GM18517 (cell line): ENCODE results near the gene LMX1B.

Experiments used
- ATAC-seq: cut with Tn5 transposase; IDR thresholded peaks from one replicate; pipeline ENCODE4 v1.9.1; 2021; ENCODE audit warnings: mild to moderate bottlenecking, moderate library complexity; ENCODE audit not compliant: unreplicated experiment

The LMX1B gene

DNA sequence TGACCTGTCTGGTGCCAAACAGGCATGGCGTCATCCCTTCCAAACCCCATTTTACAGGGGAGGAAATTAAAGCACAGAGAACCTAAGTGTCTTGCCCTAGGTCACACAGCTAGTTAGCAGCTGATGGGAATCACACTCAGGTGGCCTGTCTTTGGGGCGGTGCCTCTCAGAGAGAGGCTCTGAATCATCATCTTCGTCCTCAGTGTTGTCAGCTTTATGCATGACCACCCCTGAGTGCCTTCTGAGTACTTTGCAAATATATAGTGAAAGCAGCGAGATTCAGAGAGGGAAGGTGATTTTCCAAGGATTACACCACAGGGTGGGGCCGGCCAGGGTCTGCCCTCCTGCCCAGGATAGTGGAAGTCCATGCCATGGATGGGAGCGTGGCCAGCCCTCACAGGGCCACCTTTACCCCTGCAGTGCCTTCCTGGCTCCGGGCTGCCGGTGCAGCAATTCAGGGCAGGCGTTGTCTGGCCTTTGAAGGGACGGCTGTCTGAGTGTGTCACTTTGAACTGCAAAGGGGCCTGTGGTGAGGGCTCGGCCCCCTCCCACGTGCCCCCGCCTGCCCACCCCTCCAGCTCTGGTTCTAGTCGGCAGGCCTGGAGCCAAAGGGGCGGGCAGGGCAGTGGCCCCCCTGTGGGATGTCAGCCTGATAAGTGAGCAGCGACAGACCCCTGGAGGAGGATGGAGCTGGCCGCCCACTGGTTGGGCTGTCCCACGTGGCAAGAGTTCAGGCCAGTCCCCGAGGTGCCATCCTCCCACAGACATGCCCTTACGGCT lies 16.9 kb downstream of the LMX1B start:
- no peak for ATAC-seq

DNA sequence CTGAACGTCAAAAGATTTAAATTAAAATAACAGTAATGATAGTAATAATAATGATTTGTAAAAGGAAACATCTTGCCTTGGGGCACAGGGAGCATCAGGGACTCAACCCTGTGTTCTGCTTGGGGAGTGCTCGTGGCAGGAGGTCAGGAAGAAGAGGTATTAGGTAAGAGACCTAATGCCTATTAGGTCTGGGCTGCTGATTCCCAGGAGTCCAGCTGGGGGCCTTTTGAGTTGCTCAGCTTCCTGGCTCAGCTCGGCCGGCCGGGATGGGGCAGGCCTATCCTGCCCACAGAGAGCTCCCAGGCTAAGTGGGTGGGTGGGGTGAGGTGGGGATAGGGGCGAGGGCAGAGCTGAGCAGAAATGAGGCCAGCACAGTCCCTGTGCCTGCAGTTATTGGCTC lies 17.5 kb downstream of the LMX1B start:
- no peak for ATAC-seq

DNA sequence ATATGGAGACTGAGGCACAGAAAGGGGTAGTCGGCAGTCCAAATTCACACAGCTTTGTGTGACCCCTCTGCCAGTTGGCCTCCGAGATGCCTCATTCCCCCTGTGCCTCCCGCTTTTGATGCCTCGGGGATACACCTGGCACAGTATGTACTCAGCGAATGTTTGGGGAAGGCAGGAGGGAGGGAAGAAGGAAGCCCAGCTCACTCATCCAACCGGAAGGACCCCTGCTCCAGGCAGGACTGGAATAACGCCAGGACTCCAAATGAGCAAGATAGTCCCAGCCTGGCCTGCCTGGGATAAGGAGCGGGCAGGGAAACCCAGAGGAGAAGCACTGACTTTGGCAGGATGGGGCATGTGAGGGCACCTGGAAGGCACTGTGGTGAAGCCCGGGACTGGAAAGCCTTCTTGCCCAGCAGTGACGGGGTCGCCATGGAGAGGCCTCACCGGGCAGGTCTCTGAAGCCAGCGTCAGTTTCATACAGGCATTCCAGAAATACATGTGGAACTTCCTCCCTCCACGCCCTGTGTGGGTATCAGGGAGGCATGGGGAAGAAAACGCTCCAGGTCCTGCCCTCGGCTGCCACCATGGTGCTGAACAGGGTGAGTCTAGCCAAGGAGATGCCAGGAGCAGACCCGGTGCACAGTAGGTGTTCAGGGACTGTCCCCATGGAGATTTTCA lies 20.3 kb downstream of the LMX1B start:
- ATAC-seq = no peak

DNA sequence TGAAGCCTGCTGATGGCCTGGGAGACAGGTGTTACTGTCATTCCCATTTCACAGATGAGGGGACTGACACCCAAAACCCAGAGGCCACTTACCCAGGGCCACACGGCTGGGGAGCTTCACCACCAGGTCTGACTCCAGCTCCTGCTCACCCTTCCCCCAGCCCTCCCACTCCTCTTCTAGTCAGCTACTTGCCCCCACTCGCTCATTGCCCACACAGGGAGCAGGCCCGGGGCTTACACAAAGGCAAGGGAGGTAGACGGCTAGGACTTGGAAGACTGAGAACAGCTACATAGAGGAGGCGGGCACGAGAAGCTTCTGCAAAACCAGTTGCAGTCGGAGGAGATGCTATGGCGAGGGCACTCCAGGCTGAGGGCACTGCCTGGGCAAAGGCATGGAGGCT lies 21.3 kb downstream of the LMX1B start:
- ATAC-seq = no peak

DNA sequence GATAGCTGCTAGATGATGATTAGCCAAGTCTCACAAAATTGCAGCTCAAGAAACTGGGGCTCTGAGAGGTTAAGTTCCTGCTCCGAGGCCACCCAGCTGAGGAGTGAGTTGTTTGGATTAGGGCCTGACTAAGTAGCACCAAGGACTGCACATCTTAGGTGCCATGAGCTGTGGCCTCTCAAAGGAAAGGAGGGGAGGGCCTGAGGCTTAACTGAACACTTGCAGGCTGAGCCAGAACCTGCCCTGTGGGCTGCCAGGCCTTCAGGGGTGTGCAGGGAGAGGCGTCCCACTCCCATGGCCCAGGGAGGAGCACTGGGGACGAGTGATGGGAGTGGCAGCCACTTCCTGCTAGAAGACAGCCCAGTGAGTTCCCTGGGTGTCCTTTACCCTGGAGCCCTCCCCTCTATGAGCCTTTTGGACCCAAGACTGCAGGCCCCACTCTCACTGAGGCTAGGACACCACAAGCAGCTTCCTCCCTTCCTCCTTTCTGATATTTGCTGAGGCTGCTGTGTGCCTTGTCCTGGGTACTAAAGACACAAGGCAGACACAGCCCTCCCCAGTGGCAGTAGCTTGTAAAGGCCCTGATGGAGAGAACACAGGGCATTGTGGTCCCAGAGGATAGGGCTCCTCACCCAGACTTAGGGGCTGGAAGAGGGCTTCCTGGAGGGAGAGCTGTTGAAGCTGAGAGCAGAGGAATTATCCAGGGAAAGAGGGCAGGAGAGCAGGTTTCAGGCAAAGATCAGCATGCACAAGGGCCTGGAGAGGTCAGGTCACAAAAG lies 22.1 kb downstream of the LMX1B start:
- no peak for ATAC-seq

DNA sequence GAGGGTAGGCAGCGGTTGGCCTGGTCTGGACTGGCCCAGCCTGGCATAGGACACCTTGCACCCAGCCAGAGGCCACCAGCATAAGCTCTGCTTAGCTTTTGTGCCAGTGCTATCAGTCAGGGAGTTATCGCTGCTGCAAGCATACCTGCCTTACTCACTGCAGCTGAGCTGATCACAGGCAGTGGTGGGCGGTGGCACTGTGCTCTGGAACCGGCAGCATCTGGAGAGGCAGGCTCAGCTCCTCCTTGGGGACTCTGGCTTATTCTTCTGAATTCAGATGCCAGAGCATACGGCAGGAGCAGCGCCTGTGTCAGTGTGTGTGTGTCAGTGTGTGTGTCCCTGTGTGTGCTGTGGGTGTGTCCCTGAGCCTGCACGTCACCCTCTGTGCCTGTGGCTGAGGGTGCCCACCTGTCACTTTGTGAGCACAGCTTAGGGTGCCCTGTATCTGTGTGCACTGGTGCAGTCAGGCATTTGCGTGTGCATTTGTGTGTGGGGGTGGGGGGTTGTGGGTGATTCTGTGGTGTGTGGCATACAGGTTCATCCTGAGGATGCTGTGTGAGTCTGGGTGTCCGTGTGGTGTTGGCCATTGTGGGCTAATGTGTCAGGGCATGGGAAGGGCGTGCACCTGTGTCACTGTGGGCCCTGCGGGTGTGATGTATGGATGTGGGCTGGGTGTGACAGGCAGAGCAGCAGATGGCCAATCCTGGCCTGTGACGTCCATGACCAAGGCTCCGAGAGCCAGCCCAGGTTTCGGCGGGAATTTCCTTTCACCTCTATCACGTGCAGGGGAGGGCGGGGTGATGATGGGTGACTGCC lies 23.5 kb downstream of the LMX1B start:
- no peak for ATAC-seq

DNA sequence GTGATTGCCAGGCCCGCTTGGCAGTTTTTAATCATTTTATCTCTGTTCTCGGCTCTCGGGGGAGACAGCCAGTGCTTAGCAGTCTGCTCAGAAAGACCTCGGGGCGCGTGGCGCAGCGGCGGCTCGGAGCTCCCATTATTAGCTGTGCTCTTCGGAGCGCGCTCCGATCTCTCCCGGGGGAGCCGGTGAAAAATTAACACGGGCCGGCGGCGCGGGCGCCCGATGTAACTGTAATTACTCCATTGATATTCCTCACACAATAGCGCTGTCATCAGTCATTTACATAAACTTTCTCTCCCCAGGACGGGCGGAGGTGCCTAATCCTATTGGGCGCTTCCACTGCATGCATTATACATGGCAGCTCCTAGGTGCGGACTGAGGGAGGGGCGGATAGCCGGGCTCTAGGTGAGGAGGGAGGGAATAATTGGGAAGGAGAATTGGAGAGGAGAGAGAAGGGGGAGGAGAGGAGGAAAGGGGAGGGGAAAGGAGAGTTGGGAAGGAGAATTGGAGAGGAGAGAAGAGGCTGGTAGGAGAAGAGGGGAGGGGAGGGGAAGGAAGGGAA lies 24.9 kb downstream of the LMX1B start:
- ATAC-seq = no peak

DNA sequence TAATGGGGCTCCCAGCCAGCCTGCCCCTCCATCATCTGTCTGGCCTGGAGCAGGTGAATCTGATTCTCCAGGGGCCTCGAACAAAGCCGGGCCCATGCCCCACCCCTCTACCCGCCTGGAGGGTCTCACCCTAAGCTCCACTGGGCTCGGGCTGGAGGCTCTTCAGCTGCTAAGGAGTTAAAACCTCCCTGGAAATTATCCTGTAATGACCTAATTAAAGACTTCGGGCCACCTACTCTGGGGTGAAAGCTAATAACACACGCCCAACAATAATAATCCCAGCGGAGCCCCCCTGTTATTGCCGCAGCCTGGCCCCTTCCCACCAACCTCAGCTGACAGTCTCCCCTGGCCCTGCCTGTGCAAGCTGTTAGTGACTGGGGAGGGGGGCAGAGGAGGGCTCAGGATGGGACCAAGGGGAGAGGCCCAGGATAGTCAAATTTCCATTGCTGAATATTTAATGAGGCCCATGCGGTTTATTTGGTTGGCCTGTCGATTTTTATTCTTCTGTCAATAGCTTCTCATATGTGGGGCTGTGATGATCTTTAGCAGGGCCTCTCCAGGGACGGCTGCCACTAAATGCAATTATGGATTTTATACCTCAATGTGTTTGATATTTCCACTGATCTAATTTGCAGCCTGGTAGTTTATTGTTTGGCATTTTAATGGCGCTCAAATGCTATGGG lies 25.7 kb downstream of the LMX1B start:
- no peak for ATAC-seq

DNA sequence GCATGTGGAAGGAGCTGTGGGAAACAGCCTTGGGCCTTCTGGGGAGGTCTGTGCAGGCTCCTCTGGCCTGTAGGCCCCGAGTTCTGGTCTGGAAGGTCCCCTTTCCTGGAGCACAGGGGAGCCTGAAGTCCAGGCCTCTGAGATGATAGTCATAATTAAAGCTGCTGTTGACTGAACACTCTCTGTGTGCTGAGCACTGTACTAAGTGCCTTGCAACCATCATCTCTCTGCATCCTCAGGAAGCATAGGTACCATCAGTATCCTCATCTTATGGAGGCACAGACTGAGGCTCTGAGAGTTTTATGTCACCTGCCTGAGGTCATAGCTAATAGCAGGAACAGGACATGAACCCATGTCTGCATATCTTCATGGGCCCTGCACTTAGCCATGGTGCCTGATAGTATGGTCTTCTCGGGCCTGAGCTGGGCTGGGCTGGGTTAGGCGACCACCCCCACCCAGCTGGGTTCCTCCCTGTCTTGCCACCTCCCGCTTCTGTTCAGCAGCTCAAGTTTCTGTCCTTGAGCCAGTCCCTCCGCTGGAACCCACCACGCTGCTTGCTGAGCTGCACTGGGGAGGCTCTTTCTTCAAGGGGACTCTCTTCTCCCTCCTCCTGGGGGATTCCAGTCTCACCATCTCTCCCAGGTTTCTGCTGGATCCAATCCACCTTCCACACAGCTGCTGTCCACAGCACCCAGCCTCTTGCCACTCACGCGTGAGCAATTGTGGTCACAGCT lies 27.6 kb downstream of the LMX1B start:
- no peak for ATAC-seq

DNA sequence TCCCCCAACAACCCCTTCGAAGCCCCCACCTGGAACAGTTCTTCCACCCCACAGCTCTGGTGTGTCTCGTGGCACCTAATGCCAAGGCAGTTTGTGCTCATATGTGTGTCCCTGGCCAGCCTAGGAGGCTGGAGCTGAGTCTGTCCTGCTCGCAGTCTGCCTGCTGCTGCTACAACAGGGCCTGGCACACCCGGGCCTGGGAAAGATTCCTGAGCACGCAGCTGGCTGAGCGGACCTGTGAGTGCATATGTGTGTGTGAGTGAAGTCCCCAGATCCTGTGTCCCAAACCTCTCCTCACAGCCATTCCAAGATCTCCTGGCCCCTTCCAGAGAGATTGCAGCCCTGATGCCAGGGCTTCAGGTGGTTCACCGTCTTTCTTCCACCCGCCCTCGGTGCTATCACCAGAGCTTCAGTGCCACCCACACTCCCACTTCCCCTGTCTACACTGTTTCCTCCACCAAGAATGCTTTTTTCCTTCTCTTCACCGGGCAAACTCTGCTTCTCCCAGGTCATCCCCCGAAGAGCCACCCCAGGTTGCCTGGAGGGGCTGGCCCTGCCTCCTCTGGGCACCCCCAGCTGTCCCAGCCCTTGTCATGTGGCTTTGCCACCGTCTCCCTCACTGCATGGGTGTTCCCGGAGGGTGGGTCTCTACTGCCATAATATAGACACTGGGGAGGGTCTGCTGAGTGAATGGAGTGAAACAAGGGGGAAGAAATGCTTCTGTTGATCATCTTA lies 28.4 kb downstream of the LMX1B start:
- ATAC-seq = no peak

DNA sequence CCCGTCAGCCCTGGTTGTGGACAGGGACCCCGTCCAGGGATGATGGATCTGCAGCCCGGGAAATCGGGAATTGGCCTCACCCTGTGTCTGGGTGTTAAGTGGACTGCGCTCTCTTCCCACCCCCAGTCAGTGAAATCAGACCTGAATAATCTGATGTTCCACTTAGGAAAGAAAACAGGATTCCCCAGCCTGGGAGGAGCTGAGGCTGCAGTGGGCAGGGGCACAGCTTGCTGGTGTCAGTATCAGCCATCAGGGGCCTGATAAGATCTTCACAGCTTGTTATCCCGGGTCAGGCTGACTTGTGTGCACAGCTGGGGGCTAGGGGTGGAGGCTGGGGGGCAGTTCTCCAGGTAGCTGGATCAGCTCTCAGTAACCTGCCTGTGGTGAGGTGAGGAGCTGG lies 29.1 kb downstream of the LMX1B start:
- no peak for ATAC-seq

DNA sequence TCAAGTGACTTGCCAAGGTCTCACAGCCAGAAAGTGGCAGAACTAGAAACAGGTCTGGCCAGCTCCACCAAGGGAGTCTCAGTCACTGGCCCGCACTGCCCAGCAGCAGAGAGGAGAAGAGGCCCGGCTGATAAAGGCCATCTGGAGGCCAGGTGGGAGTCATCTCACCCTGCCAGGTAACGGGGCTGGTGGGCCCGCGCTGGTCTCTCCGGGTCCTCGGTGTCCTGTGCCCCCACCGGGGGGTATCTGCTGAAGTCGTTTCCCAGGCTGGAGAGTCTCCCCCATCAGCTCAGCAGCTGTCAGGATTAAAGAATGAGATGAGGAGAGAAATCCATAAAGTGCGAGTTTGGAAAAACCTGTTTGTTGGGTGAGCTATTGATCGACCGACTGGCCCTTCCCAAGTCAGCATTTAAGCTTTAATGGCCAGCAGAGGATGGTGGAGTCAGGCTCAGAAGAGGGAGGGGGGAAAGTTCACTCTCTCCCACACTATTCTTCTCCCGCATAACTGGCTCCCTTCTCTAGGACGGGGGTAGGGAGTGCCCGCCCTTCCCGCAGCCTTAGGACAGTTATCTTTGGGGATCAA lies 30.3 kb downstream of the LMX1B start:
- ATAC-seq = no peak

DNA sequence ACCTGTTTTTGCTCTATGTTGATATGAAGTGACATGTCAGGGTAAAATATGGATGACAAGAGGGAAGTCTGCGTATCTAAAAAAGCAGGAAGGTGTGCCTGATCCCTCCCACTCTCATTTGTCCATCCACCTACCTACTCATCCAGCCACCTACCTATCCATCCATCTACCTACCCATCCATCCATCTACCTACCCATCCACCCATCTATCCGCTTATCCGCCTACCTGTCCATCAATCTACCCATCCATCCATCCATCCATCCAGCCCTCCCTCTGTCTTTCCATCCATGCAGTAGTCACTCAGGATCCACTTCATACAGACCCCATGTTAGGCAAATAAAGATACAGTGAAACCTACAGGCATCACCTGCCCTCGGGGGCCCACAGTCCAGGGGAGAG lies 32.4 kb downstream of the LMX1B start:
- no peak for ATAC-seq

DNA sequence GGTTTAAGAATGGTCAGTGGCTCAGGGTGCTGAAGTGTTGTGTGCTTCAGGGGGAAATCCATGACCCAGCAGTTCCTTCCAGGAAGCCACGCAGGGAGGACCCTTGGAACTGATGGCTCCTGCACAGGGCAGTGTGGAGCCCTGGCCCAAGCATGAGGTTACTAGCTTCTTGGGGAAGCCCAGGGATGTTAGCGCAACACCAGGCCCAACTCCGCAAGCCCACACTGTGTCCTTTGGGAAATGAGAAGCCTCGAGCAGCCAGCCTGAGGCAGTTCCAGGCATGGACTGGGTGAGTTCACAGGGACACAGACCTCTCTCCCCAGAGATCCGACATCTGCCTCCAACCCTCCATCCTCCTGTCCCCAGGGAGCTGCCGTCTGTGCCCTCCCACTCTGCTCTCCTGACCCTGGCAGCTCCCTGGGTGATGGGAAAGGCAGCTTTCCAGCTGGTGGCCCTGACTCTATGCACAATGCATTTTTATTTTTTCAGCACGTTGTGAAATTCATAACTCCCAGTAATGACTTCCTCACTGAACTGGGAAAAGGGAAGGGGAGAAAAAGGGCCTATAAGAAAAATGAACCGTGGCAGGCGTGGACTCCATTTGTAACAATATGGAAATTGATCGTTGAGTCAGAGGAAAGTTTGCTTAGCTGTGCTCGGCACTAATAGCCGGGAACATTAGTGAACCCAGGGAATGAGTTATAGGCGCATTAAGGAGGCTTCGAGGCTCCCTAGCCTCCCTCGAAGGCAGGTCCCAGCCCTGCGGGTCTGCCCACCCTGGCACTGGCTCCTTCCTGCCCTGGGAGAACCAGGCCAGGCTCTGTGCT lies 34.1 kb downstream of the LMX1B start:
- ATAC-seq = no peak

DNA sequence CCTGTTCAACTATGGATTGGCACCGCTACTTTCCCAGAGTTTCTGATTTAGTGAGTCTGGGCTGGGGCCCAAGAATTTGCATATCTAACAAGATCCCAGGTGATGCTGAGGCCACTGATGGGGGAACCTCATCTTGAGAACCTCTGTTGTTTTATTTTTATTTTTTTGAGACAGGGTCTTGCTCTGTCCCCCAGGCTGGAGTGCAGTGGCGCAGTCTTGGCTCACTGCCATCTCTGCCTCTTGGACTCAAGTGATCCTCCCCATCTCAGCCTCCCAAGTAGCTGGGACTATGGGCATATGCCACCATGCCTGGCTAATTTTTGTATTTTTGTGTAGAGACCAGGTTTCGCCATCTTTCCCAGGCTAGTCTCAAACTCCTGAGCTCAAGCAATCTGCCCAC lies 35.7 kb downstream of the LMX1B start:
- ATAC-seq = no peak

DNA sequence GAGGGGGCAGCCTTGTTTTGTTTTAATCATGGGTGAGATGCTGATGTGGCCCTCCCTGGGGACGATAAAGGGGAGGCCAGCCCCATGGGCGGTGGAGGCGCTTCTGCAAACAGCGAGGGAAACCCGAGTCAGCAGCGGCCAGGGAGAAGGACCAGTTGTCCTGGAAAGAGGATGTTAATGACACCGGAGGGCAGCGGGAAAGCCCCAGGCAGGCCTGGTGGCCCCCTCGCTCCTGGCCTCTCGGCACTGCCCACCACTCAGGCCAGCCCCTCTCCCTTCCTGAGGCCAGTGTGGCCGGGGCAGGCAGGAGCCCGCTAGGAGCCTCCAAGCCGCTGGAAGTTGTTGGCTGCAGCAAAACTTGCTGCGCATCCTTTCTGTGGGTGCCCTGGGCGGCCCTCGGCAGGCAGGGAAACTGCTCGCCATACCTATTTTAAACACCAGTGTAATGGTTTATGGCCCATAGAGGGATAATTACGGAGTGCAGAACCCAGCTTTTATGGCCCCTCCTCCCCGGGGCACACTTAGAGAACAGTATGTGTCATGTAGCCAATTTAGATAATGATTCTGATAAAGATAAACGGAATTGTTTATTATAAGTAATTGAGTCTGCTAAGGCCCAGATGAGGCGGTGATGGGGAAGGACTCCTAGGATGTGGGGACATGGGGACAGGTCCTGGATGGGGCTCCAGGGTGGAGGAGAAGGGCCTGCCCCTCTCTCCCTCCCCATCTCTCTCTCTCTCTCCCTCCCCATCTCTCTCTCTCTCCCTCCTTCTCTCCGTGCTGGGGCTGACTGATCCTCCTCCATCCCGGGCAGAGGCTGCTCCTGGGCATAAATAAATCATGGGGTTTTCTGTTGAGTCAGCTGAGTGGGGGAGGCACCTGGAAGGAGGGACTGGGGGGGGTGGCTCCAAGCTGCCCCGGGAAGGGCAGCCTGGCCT lies 36.9 kb downstream of the LMX1B start:
- ATAC-seq = no peak
